ENCODE data around the gene PSPC1. TPM values are rescaled to one million over a fixed set of nuclear protein-coding genes. Genes with fewer than 3 reads are reported as not detected.

The PSPC1 gene
- total RNA-seq, 4 donors from 2014 or later: 35.7 to 73.4 (median 45.6) TPM

DNA sequence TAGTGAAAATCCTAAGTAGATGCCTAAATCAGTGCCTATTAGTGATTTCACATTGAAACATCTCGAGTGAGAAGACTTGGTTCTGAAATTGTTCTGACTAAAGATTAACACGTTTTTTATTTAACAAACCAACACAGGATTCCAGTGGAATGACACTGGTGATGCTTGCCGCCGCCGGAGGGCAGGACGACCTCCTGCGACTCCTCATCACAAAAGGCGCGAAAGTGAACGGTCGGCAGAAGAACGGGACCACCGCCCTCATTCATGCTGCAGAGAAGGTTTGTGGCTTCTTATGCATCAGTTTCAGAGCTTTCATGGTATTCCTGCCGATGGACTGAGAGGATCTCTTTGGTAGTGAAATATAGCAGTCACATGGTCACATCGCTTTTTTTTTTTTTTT lies 121.2 kb downstream of the PSPC1 start:
- H3K4me1 ChIP-seq: no peaks in the 10 kb centered on the region
- no peaks in the 10 kb centered on the region for H3K9me3 ChIP-seq
- no peak for DNase-seq
- H3K27me3 ChIP-seq: no peaks in the 10 kb centered on the region
- H3K4me3 ChIP-seq: no peak overlapping the region
- 89 to 95% methylated on average over 15 of the region's 15 CpGs for WGBS, 2 donors
- no peak overlapping the region for H3K27ac ChIP-seq
- TF ChIP-seq, protein P1, sequence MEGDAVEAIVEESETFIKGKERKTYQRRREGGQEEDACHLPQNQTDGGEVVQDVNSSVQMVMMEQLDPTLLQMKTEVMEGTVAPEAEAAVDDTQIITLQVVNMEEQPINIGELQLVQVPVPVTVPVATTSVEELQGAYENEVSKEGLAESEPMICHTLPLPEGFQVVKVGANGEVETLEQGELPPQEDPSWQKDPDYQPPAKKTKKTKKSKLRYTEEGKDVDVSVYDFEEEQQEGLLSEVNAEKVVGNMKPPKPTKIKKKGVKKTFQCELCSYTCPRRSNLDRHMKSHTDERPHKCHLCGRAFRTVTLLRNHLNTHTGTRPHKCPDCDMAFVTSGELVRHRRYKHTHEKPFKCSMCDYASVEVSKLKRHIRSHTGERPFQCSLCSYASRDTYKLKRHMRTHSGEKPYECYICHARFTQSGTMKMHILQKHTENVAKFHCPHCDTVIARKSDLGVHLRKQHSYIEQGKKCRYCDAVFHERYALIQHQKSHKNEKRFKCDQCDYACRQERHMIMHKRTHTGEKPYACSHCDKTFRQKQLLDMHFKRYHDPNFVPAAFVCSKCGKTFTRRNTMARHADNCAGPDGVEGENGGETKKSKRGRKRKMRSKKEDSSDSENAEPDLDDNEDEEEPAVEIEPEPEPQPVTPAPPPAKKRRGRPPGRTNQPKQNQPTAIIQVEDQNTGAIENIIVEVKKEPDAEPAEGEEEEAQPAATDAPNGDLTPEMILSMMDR (IDR thresholded peaks at IDR 0.05): no peak
- no peak for TF ChIP-seq POLR2A (IDR thresholded peaks at IDR 0.05)
- H3K36me3 ChIP-seq: peaks cover 21 to 85% (median 25%) of the 10 kb centered on the region in 3 donors
- intact Hi-C loops (cut with DNase I): no loop called here

DNA sequence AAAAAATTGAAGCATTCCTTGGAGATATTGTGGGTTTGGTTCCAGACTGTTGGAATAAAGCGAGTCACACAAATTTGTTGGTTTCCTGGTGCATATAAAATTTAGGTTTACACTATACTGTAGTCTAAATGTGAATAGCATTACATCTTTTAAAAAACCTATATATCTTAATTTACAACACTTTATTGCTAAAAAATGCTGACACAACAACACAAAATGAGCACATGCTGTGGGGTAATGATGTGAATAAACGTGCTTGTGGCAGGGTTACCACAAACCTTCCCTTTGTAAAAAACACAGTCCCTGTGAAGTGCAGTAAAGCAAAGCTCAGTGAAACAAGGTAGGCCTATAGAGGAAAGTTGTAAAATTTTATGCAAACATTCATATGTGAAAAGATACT lies 121.6 kb downstream of the PSPC1 start:
- H3K27ac ChIP-seq: no peak overlapping the region
- no peak for DNase-seq
- H3K4me1 ChIP-seq: no peaks in the 10 kb centered on the region
- no peak overlapping the region for H3K4me3 ChIP-seq
- H3K9me3 ChIP-seq: no peaks in the 10 kb centered on the region
- 79 to 91% methylated on average over 2 of the region's 2 CpGs for WGBS, 2 donors
- intact Hi-C loops (cut with DNase I): no loop called here
- no peaks in the 10 kb centered on the region for H3K27me3 ChIP-seq
- TF ChIP-seq, protein P1 (IDR thresholded peaks at IDR 0.05): no peak
- TF ChIP-seq POLR2A (IDR thresholded peaks at IDR 0.05): no peak
- H3K36me3 ChIP-seq: peaks cover 21 to 81% (median 25%) of the 10 kb centered on the region in 3 donors

DNA sequence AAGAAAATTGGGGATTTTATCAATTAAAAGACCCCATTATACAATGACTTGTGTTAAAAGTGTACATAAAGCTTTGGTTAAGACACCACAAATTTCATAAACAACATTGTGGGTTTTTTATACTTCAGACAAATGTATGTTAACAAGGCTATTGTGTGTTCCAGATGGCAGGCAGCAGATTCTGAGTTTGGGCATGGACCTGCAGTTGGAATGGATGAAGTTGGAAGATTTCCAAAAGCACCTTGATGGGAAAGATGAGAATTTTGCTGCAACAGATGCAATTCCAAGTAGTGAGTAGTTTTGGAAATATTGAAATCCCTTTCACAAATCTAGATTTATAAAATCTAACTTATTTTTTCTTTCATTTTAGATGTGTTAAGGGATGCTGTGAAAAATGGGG lies 123.9 kb downstream of the PSPC1 start:
- no peaks in the 10 kb centered on the region for H3K9me3 ChIP-seq
- intact Hi-C loops (cut with DNase I): no loop called here
- peaks cover 19 to 76% (median 21%) of the 10 kb centered on the region in 3 donors for H3K36me3 ChIP-seq
- no peak overlapping the region for H3K4me3 ChIP-seq
- TF ChIP-seq, protein P1 (IDR thresholded peaks at IDR 0.05): no peak
- no peak for TF ChIP-seq POLR2A (IDR thresholded peaks at IDR 0.05)
- no peaks in the 10 kb centered on the region for H3K27me3 ChIP-seq
- DNase-seq: no peak
- no peaks in the 10 kb centered on the region for H3K4me1 ChIP-seq
- no peak overlapping the region for H3K27ac ChIP-seq

DNA sequence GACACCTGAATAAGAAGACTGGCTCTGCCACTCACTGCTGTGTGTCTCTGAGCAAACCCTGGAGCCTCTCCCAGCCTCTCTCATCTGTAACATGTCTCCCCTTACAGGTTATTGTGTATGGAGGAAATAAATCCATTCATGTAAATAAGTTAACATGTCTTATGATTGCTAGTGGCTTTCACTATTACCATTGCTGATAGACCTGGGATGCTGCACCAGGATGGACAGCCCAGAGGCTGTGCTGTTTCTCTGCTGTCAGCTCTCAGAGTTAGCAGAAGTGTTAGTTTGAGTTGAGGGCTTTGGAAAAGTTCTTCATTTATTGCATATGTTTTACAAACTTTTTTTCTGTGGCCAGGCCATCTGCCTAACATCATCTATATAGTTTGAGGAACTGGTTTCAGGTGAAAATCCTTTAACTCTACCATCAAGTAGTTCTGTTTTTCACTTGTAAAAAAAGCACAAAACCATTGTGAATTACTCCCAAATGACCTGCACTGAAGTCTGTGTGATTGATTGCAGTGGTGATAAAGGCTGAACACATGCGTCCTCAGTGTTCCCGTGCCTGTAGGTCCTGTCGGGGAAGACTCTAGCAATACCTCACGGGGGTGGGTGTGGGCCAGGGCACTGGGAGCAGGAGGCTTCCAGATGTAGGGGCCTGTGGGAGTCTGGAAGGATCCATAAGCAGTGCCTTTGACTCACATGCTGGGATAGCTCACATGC lies 124.7 kb downstream of the PSPC1 start:
- WGBS, 2 donors: 52 to 56% methylated on average over 4 of the region's 4 CpGs
- no peak for DNase-seq
- no peak overlapping the region for H3K4me3 ChIP-seq

More for the DNA sequence above, 124.7 kb downstream of the PSPC1 start:
- Histone ChIP-seq H3K4me1 (no peaks in the 10 kb centered on the region), H3K9me3 (no peaks in the 10 kb centered on the region), H3K27ac (no peak overlapping the region), H3K27me3 (no peaks in the 10 kb centered on the region), H3K36me3 (peaks cover 12 to 73% (median 13%) of the 10 kb centered on the region in 3 donors)
- TF ChIP-seq, protein P1 (IDR thresholded peaks at IDR 0.05): no peak
- TF ChIP-seq POLR2A (IDR thresholded peaks at IDR 0.05): no peak
- intact Hi-C loops (cut with DNase I): no loop called here

Small RNA genes lying within 50 kb of the gene (small RNA-seq; reads per million reads assigned to genes)
- 0.09 to 0.60 (median 0.14) reads per million in 4 donors for gene RN7SL166P

Other genes starting within 250 kb of the PSPC1 start
- not detected for gene TPTE2, start 221.4 kb downstream of the PSPC1 start, total RNA-seq
- 10 to 100 TPM; 11.1 to 26.7 (median 21.4) TPM for gene MPHOSPH8, start 149.3 kb downstream of the PSPC1 start, total RNA-seq
- gene ZMYM5, start 80.7 kb upstream of the PSPC1 start, total RNA-seq: 10 to 100 TPM in 2 of 4 donors, 1 to 10 TPM in 2; 7.4 to 16.2 (median 10.0) TPM
- gene ZMYM2, start 175.8 kb upstream of the PSPC1 start, total RNA-seq: 10 to 100 TPM; 36.4 to 76.5 (median 46.9) TPM